Measurements from ENCODE around the gene ZNF136. TPM values are rescaled to one million over a fixed set of nuclear protein-coding genes. Genes with fewer than 3 reads are reported as not detected.

The ZNF136 gene
- total and polyA plus RNA-seq, 2 of the 8 experiments (the other 6 are each of a cell fraction or from before 2014, with no cell fraction given), result 1.6 to 6.9 TPM

GRCh38 chr19:12137221-12137940 is 25.5 kb upstream of the ZNF136 start:
- H4K8ac ChIP-seq (ENCODE audit: extremely low read depth, insufficient read depth, low read length), result no peak overlapping the region
- H3K79me1 ChIP-seq (ENCODE audit: low read depth, low read length), result peaks cover 2% of the 10 kb centered on the region; the same call in 1 of the 2 replicates
- 79% methylated on average over 6 of the region's 7 CpGs; no CpG with 5 or more reads in 1 of the 2 experiments for WGBS, 2 experiments (ENCODE audit: extremely low coverage in 1 of 2, insufficient coverage in 1 of 2, insufficient read length in 1 of 2, insufficient replicate concordance in 2 of 2, low coverage in 1 of 2, low lambda C conversion rate in 2 of 2, missing lambda C conversion rate in 1 of 2)
- no peak overlapping the region for H2BK5ac ChIP-seq (ENCODE audit: low read depth, low read length)
- no peak overlapping the region for H2BK20ac ChIP-seq (ENCODE audit: low read length)
- H4K5ac ChIP-seq (ENCODE audit: insufficient read length, low read depth, low read length), result no peak overlapping the region
- H3K4me2 ChIP-seq (ENCODE audit: insufficient read depth in 1 of 2, low read depth in 2 of 2, low read length in 2 of 2), result no peak overlapping the region
- H3K9me3 ChIP-seq (ENCODE audit: insufficient read depth in 2 of 2, low read depth in 1 of 2, low read length in 1 of 2), result peaks cover 25 to 28% of the 10 kb centered on the region in 2 experiments
- H3K4ac ChIP-seq (replicated peaks; ENCODE audit: insufficient read length, low read depth, low read length), result no peak overlapping the region
- H3K14ac ChIP-seq (ENCODE audit: insufficient read length), result no peak overlapping the region
- ChIA-PET POLR2A (ENCODE audit: partially characterized antibody) (interaction anchor here (0.9 to 3.0 kb wide), 5 partner anchors 9 to 149 kb away, joined by 3 to 14 read pairs (median 4); partner anchors contain the start of gene ZNF625), CTCF (ENCODE audit: partially characterized antibody) (interaction anchor here (0.5 to 2.5 kb wide), 17 partner anchors 11 to 477 kb away, joined by 3 to 18 read pairs (median 3); partner anchors contain the start of gene ZNF878)
- H2BK12ac ChIP-seq (ENCODE audit: low read depth, low read length), result no peak overlapping the region
- peaks cover 0 to 27% of the 10 kb centered on the region in 2 experiments; a peak in 2 of 4 replicates for H3K79me2 ChIP-seq (ENCODE audit: control insufficient read depth in 1 of 2, insufficient read depth in 2 of 2, low read length in 2 of 2)
- TF ChIP-seq SUZ12 (IDR thresholded peaks at IDR 0.05; ENCODE audit: low read length) (no peak), CTCF (IDR thresholded peaks at IDR 0.05; ENCODE audit: control extremely low read depth in 1 of 3, insufficient read depth in 1 of 3, low read depth in 1 of 3, low read length in 3 of 3) (peak; percentile 68 to 88 (median 85)), RAD21 (IDR thresholded peaks at IDR 0.05 in 1 of 2, conservative IDR thresholded peaks at IDR 0.05 in 1 of 2; ENCODE audit: low read depth in 2 of 2, low read length in 2 of 2) (peak; percentile 59 to 66)
- no peak overlapping the region for H2BK120ac ChIP-seq (replicated peaks; ENCODE audit: low read depth, low read length)
- H3K23me2 ChIP-seq (ENCODE audit: low read depth, low read length), result peaks cover 3% of the 10 kb centered on the region; the same call in 1 of the 2 replicates
- DNase-seq (ENCODE audit: low read depth in 1 of 2, low spot score in 2 of 2) (no peak), FAIRE-seq (peak; percentile 13)
- H3K27me3 ChIP-seq (replicated peaks in 1 of 4; ENCODE audit: control insufficient read depth in 3 of 4, extremely low read depth in 1 of 4, insufficient read depth in 3 of 4, low read length in 3 of 4), result no peaks in the 10 kb centered on the region
- no peak overlapping the region for H3K23ac ChIP-seq (ENCODE audit: insufficient read length)
- peaks cover 0 to 4% of the 10 kb centered on the region in 2 experiments for H4K20me1 ChIP-seq (replicated peaks in 1 of 2; ENCODE audit: control insufficient read depth in 1 of 2, insufficient read depth in 2 of 2, low read length in 2 of 2)
- peaks cover 15 to 48% (median 35%) of the 10 kb centered on the region in 4 experiments for H3K36me3 ChIP-seq (ENCODE audit: control insufficient read depth in 2 of 4, insufficient read depth in 4 of 4, low read length in 3 of 4)
- no peak overlapping the region for H2BK15ac ChIP-seq (ENCODE audit: low read length)
- H4K91ac ChIP-seq (replicated peaks; ENCODE audit: insufficient read length, low read length), result no peak overlapping the region
- no peak overlapping the region for H3K18ac ChIP-seq (ENCODE audit: extremely low read depth, low read length)
- H3K9ac ChIP-seq (replicated peaks in 1 of 4; ENCODE audit: extremely low read depth in 1 of 4, low read depth in 3 of 4, low read length in 3 of 4), result no peak overlapping the region
- H2AK5ac ChIP-seq (ENCODE audit: low read depth, low read length), result no peak overlapping the region
- H3K27ac ChIP-seq (ENCODE audit: low read depth, low read length), result no peak overlapping the region
- H3K56ac ChIP-seq (replicated peaks; ENCODE audit: insufficient read length, low read depth, low read length), result no peak overlapping the region
- H3K4me1 ChIP-seq (replicated peaks in 1 of 4; ENCODE audit: control insufficient read depth in 3 of 4, insufficient read depth in 4 of 4, low read length in 3 of 4), result peaks cover 2 to 10% (median 6%) of the 10 kb centered on the region in 4 experiments; a peak in 6 of 7 replicates
- H3K4me3 ChIP-seq (ENCODE audit: extremely low read depth in 1 of 4, insufficient read depth in 2 of 4, low read depth in 3 of 4, low read length in 4 of 4), result no peak overlapping the region
- no peak overlapping the region for H2AFZ ChIP-seq (ENCODE audit: low read length)
